IPS DF 6.9 (cell line): ENCODE results near the gene ZNF358.

ENCODE experiments used
- DNase-seq: peaks from one replicate; pipeline ENCODE4 v3.0.0-alpha.2; 2013; ENCODE audit warnings: low read depth, low spot score
- H3K27ac ChIP-seq: one replicate; pipeline ENCODE4 v1.5.1; 2013; ENCODE audit warnings: low read length, control low read depth
- H3K27me3 ChIP-seq: 2 replicates; pipeline ENCODE4 v1.6.1; 2013; ENCODE audit warnings: mild to moderate bottlenecking, low read length; ENCODE audit not compliant: control insufficient read depth, insufficient read depth
- H3K36me3 ChIP-seq: 2 replicates; pipeline ENCODE4 v1.6.1; 2013; ENCODE audit warnings: low read length; ENCODE audit not compliant: control insufficient read depth, insufficient read depth
- H3K4me1 ChIP-seq: 2 replicates; pipeline ENCODE4 v1.6.1; 2013; ENCODE audit warnings: low read length; ENCODE audit not compliant: control insufficient read depth, insufficient read depth
- H3K4me3 ChIP-seq: 2 replicates; pipeline ENCODE4 v1.5.1; 2013; ENCODE audit warnings: mild to moderate bottlenecking, low read length
- H3K9me3 ChIP-seq: 2 replicates; pipeline ENCODE4 v1.6.1; 2013; ENCODE audit warnings: low read length, inconsistent platforms; ENCODE audit not compliant: control insufficient read depth, insufficient read depth
- WGBS: extraction: QIAGEN DNeasy Blood & Tissue Kit; methylation state at CpG from one replicate; pipeline ENCODE4 v1.1.7; 2013; ENCODE audit warnings: mixed read lengths, missing lambda C conversion rate; ENCODE audit not compliant: insufficient read length, insufficient coverage; 5-methylcytosine and 5-hydroxymethylcytosine counted together

ZNF358 gene

GRCh38 chr19:7539827-7540425 lies 24.0 kb downstream of the ZNF358 start:
- Histone ChIP-seq H3K4me1 (no peaks in the 10 kb centered on the region), H3K27me3 (no peaks in the 10 kb centered on the region), H3K36me3 (peaks cover 13% of the 10 kb centered on the region), H3K4me3 (no peak overlapping the region), H3K27ac (no peak overlapping the region), H3K9me3 (no peaks in the 10 kb centered on the region)
- no peak for DNase-seq
- no CpG with 5 or more reads among the region's 28 CpGs for WGBS

DNA sequence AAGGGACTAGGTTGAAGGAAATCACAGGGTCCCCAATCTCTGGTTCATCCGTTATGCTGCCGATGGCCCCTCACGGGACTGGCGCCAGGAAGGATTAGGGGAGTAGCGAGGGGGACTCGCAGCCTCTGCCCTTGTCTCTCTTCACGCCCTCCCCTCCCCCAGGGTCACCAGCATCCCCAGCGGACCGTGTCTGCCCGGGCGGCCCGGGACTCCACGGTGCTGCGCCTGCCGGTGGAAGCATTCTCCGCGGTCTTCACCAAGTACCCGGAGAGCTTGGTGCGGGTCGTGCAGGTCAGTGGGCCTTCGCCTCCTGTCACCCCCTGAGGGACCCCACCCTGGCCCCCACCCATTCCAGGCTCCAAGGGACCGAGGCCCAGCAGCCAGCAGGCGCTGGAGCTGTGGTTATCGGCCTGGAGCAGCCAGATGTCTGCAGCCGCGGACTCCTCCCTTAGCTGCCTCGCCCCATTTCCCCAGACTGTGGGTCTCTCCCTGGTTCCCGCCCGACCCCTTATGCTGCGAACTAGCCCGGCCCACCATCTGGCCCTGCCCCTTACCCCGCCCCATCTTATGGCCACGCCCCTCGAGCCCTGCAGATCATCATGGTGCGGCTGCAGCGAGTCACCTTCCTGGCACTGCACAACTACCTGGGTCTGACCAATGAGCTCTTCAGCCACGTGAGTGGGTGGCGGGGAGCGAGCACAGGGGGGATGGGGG lies 25.0 kb downstream of the ZNF358 start:
- Histone ChIP-seq H3K27ac (no peak overlapping the region), H3K4me1 (no peaks in the 10 kb centered on the region), H3K36me3 (peaks cover 13% of the 10 kb centered on the region), H3K4me3 (no peak overlapping the region), H3K27me3 (no peaks in the 10 kb centered on the region), H3K9me3 (no peaks in the 10 kb centered on the region)
- no CpG with 5 or more reads among the region's 39 CpGs for WGBS
- DNase-seq = no peak

DNA sequence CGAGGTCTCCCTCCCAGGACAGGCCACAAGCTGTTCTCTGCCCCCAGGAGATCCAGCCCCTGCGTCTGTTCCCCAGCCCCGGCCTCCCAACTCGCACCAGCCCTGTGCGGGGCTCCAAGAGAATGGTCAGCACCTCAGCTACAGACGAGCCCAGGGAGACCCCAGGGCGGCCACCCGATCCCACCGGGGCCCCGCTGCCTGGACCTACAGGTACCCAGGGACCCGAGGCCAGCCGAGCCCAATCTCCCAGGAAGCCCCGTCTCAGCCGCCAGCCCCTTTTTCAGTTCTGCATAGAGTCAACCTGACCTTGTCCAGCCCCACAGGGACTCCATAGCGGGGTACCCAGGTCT lies 25.5 kb downstream of the ZNF358 start:
- no peaks in the 10 kb centered on the region for H3K4me1 ChIP-seq
- no CpG with 5 or more reads among the region's 15 CpGs for WGBS

GRCh38 chr19:7541828-7542443 lies 26.0 kb downstream of the ZNF358 start:
- H3K27ac ChIP-seq = no peak overlapping the region
- no peak for DNase-seq
- H3K27me3 ChIP-seq = no peaks in the 10 kb centered on the region
- H3K4me3 ChIP-seq = no peak overlapping the region
- H3K36me3 ChIP-seq = peaks cover 13% of the 10 kb centered on the region
- no peaks in the 10 kb centered on the region for H3K9me3 ChIP-seq
- WGBS = no CpG with 5 or more reads among the region's 11 CpGs
- H3K4me1 ChIP-seq = no peaks in the 10 kb centered on the region

More for the DNA sequence above, 25.5 kb downstream of the ZNF358 start:
- H3K9me3 ChIP-seq = no peaks in the 10 kb centered on the region
- no peak overlapping the region for H3K27ac ChIP-seq
- H3K27me3 ChIP-seq = no peaks in the 10 kb centered on the region
- H3K4me3 ChIP-seq = no peak overlapping the region
- no peak for DNase-seq
- H3K36me3 ChIP-seq = peaks cover 13% of the 10 kb centered on the region

DNA sequence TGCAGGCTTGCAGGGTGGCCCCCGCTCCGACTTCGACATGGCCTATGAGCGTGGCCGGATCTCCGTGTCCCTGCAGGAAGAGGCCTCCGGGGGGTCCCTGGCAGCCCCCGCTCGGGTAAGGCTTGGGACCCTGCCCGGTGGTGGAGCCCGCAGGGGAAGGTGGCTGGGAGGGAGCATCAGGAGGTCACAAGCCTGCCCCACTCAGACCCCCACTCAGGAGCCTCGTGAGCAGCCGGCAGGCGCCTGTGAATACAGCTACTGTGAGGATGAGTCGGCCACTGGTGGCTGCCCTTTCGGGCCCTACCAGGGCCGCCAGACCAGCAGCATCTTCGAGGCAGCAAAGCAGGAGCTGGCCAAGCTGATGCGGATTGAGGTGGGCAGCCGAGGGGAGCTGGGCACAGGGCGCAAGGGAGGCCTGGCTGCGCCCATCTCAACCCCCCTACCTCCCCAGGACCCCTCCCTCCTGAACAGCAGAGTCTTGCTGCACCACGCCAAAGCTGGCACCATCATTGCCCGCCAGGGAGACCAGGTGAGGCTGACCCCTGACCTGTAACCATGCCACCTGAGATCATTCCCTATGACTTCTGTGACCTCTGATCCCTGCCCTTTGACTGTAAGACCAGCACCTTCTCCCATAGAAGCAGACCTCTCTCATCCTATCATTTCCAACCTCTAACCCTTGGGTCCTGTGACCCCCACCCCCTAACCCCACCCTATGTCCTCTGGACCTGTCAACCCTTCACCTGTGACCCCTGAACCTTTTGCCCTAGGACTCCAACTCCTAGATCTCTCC lies 26.8 kb downstream of the ZNF358 start:
- Histone ChIP-seq H3K27me3 (no peaks in the 10 kb centered on the region), H3K27ac (no peak overlapping the region), H3K4me1 (no peaks in the 10 kb centered on the region), H3K9me3 (no peaks in the 10 kb centered on the region), H3K4me3 (no peak overlapping the region), H3K36me3 (peaks cover 13% of the 10 kb centered on the region)
- DNase-seq = no peak
- WGBS = no CpG with 5 or more reads among the region's 24 CpGs

DNA sequence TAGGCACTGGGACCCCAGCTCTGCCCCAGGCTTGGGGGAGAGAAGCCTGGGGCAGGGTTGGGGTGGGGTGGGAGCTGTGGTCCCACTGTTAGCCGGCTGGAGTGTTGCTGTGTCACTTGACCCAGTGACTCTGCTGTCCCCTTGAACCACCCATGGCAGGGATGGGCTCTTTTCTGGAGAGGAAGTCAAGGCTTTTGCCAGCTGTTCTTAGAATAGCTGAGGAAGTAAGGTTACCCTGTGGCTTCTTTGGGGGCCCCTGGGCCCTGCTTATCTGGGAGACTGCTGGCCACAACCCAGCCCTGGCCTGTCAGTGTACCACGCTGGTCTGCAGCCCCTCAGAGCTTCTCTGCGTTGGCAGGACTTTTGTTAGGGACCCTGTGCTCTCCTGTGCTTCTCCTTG lies 28.7 kb downstream of the ZNF358 start:
- peaks cover 13% of the 10 kb centered on the region for H3K36me3 ChIP-seq
- no peak overlapping the region for H3K27ac ChIP-seq
- WGBS = no CpG with 5 or more reads among the region's 3 CpGs
- no peaks in the 10 kb centered on the region for H3K9me3 ChIP-seq
- no peaks in the 10 kb centered on the region for H3K4me1 ChIP-seq
- DNase-seq = no peak
- no peaks in the 10 kb centered on the region for H3K27me3 ChIP-seq
- H3K4me3 ChIP-seq = no peak overlapping the region

DNA sequence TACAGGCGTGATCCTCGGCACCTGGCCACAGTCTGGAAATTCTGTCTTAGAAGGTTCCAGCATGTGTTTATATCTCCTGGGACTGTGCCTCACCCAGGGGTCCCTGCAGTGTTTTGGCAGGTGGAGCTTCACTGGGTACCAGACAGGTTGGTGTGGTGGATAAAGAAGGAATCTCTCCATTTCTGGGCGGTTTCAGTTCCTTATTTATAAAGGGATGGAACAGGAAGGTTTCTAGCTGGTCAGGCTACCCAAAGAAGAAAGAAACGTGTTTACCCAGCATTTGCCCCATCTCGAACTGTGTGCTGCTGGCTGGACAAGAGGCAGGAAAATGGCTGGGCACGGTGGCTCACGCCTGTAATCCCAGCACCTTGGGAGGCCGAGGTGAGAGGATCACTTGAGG lies 29.4 kb downstream of the ZNF358 start:
- Histone ChIP-seq H3K27me3 (no peaks in the 10 kb centered on the region), H3K4me1 (peaks cover under 1% of the 10 kb centered on the region; the same call in 1 of the 2 replicates), H3K36me3 (peaks cover 15% of the 10 kb centered on the region), H3K27ac (no peak overlapping the region), H3K4me3 (no peak overlapping the region), H3K9me3 (no peaks in the 10 kb centered on the region)
- no CpG with 5 or more reads among the region's 8 CpGs for WGBS
- no peak for DNase-seq

GRCh38 chr19:7545904-7546303 lies 30.0 kb downstream of the ZNF358 start:
- H3K9me3 ChIP-seq = no peaks in the 10 kb centered on the region
- WGBS = no CpG with 5 or more reads among the region's 1 CpG
- no peak overlapping the region for H3K4me3 ChIP-seq
- H3K4me1 ChIP-seq = peaks cover 4% of the 10 kb centered on the region; the same call in 1 of the 2 replicates
- no peak for DNase-seq
- H3K27me3 ChIP-seq = no peaks in the 10 kb centered on the region
- H3K36me3 ChIP-seq = peaks cover 18% of the 10 kb centered on the region
- no peak overlapping the region for H3K27ac ChIP-seq

- no peaks in the 10 kb centered on the region for H3K27me3 ChIP-seq
- H3K27ac ChIP-seq = no peak overlapping the region
- H3K4me3 ChIP-seq = no peak overlapping the region
- peaks cover 5% of the 10 kb centered on the region; the same call in 1 of the 2 replicates for H3K4me1 ChIP-seq
- DNase-seq = no peak
- no peaks in the 10 kb centered on the region for H3K9me3 ChIP-seq
- WGBS = no CpG with 5 or more reads among the region's 3 CpGs
- H3K36me3 ChIP-seq = peaks cover 18% of the 10 kb centered on the region
These were observed 31.3 kb downstream of the ZNF358 start for GRCh38 chr19:7547159-7547558.

DNA sequence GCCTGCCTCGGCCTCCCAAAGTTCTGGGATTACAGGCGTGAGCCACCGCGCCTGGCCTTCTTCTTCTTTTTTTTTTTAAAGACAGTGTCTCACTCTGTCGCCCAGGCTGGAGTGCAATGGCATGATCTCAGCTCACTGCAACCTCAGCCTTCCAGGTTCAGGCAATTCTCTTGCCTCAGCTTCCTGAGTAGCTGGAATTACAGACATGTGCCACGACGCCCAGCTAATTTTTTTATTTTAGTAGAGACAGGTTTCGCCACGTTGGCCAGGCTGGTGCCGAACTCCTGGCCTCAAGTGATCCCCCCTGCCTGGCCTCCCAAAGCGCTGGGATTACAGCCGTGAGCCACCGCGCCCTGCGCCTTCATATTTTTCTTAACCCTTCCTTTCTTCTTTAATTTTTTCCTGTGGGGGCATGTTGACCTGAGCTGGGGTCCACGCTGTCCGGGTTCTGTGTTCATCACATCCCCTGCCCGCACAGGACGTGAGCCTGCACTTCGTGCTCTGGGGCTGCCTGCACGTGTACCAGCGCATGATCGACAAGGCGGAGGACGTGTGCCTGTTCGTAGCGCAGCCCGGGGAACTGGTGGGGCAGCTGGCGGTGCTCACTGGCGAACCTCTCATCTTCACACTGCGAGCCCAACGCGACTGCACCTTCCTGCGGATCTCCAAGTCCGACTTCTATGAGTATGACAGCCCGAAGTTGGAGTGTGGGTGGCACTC lies 33.7 kb downstream of the ZNF358 start:
- Histone ChIP-seq H3K9me3 (no peaks in the 10 kb centered on the region), H3K27me3 (no peaks in the 10 kb centered on the region), H3K27ac (no peak overlapping the region), H3K4me1 (peaks cover 5% of the 10 kb centered on the region; the same call in 1 of the 2 replicates), H3K36me3 (peaks cover 11% of the 10 kb centered on the region), H3K4me3 (no peak overlapping the region)
- WGBS = no CpG with 5 or more reads among the region's 36 CpGs
- DNase-seq = no peak
